ENCODE results near the gene MYO1D. TPM values are rescaled to one million over a fixed set of nuclear protein-coding genes. Genes with fewer than 3 reads are reported as not detected.

MYO1D gene
- total and polyA plus RNA-seq, 2 of the 13 experiments (the other 11 are each of a cell fraction or from before 2014, with no cell fraction given), result 13.2 to 17.3 TPM

DNA sequence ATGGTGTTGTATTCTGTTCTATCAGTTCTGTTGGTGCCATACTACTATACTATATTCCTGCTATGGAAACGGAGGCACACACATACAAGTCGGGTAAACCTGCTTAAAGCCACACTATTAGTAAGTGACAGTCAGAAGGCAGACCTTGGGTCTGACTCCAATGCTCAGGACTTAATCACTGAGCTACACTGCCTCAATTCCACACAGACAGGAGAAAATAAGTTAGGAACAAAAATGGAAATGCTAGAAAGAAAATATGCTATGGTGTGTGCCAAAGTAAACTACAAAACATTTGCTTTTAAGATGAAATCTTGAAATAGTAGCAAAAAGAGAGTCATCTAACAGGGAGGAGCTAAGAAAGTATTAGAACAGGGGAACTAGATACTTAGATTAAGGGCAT is 48.1 kb downstream of the MYO1D start:
- H3K4me1 ChIP-seq (ENCODE audit: insufficient read depth, low read length), result peaks cover 32% of the 10 kb centered on the region
- 5% methylated on average over 2 of the region's 2 CpGs for WGBS (ENCODE audit: low lambda C conversion rate)
- no peak overlapping the region for H2AFZ ChIP-seq (ENCODE audit: low read length)
- CTCF ChIA-PET (ENCODE audit: low intra/inter-chr PET ratio, low total read pairs), result no interaction called here
- H3K27ac ChIP-seq (ENCODE audit: extremely low read length, insufficient read depth, low read length), result peak overlapping the region; percentile 53
- ATAC-seq, result peak; percentile 48; the same call in 2 of the 3 replicates
- no peak for FAIRE-seq
- H3K27me3 ChIP-seq (ENCODE audit: control insufficient read depth in 1 of 2, insufficient read depth in 2 of 2, low read length in 2 of 2), result no peaks in the 10 kb centered on the region
- intact Hi-C loops (cut with micrococcal nuclease; ENCODE audit: unreplicated experiment) (loop anchor here (2.0 kb wide), 1 partner anchor 48 kb away; the partner anchor contains the start of gene MYO1D), in situ Hi-C loops (cut with HindIII; ENCODE audit: extremely low pct_ligation_motif_present, low pct_unique_long_range_greater_than_20kb) (no loop called here)
- TF ChIP-seq THAP11 (CRISPR knock-in tag; IDR thresholded peaks at IDR 0.05) (no peak), ZBTB37 (CRISPR knock-in tag; IDR thresholded peaks at IDR 0.05) (no peak), CHD4 (IDR thresholded peaks at IDR 0.05; ENCODE audit: borderline replicate concordance, low read length) (no peak), RNF219 (CRISPR knock-in tag; IDR thresholded peaks at IDR 0.05) (no peak)
- TF ChIP-seq, protein P1, sequence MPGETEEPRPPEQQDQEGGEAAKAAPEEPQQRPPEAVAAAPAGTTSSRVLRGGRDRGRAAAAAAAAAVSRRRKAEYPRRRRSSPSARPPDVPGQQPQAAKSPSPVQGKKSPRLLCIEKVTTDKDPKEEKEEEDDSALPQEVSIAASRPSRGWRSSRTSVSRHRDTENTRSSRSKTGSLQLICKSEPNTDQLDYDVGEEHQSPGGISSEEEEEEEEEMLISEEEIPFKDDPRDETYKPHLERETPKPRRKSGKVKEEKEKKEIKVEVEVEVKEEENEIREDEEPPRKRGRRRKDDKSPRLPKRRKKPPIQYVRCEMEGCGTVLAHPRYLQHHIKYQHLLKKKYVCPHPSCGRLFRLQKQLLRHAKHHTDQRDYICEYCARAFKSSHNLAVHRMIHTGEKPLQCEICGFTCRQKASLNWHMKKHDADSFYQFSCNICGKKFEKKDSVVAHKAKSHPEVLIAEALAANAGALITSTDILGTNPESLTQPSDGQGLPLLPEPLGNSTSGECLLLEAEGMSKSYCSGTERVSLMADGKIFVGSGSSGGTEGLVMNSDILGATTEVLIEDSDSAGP (CRISPR knock-in tag; IDR thresholded peaks at IDR 0.05; ENCODE audit: borderline replicate concordance), result no peak
- TF ChIP-seq, protein P2, sequence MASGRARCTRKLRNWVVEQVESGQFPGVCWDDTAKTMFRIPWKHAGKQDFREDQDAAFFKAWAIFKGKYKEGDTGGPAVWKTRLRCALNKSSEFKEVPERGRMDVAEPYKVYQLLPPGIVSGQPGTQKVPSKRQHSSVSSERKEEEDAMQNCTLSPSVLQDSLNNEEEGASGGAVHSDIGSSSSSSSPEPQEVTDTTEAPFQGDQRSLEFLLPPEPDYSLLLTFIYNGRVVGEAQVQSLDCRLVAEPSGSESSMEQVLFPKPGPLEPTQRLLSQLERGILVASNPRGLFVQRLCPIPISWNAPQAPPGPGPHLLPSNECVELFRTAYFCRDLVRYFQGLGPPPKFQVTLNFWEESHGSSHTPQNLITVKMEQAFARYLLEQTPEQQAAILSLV (CRISPR knock-in tag; IDR thresholded peaks at IDR 0.05; ENCODE audit: borderline replicate concordance), result no peak
- peak overlapping the region; percentile 37 to 63 (median 62) for H3K4me3 ChIP-seq (replicated peaks in 1 of 3; ENCODE audit: insufficient read depth in 1 of 3, low read depth in 2 of 3, low read length in 3 of 3)
- no peak for DNase-seq (ENCODE audit: low spot score)
- peaks cover 3% of the 10 kb centered on the region for H3K79me2 ChIP-seq (ENCODE audit: insufficient read depth, low read length)
- no TSS peak for BruUV-seq (replicated peaks)
- H4K20me1 ChIP-seq (ENCODE audit: insufficient read depth, low read length), result no peaks in the 10 kb centered on the region
- no peaks in the 10 kb centered on the region for H3K36me3 ChIP-seq (replicated peaks in 1 of 2; ENCODE audit: control insufficient read depth in 1 of 2, insufficient read depth in 2 of 2, low read length in 2 of 2)
- peak overlapping the region; percentile 90 for H3K4me2 ChIP-seq (ENCODE audit: low read depth, low read length)
- H3K9me3 ChIP-seq (ENCODE audit: low read length), result no peaks in the 10 kb centered on the region
- POLR2A ChIA-PET, result interaction anchor here (0.9 to 2.3 kb wide), 3 partner anchors 14 to 47 kb away, joined by 3 to 10 read pairs (median 4); no protein-coding TSS in a partner anchor
- H3K9ac ChIP-seq (ENCODE audit: insufficient read depth, low read depth, low read length), result peak overlapping the region; percentile 54; the same call in 1 of the 2 replicates

All from HepG2 (cell line).